OCI-LY1 (cell line): ENCODE measurements around the gene NRP1.

ENCODE experiments used
- H2AFZ ChIP-seq: fragments of 200-600 bp; sonication (generic), shearing (Covaris generic); 2 replicates; pipeline ENCODE4 v1.6.0; 2014; ENCODE audit warnings: antibody characterized with exemption, mild to moderate bottlenecking, low read length
- H3F3A ChIP-seq: fragments of 200-600 bp; sonication (generic), shearing (Covaris generic); 2 replicates; pipeline ENCODE4 v1.6.0; 2014; ENCODE audit warnings: mild to moderate bottlenecking, antibody characterized with exemption, low read length, moderate library complexity; ENCODE audit not compliant: insufficient read depth
- H3K27ac ChIP-seq: fragments of 200-600 bp; sonication (generic); 2 replicates; pipeline ENCODE4 v1.5.1; 2014; ENCODE audit warnings: low read length, mixed run types, mild to moderate bottlenecking, low read depth; ENCODE audit not compliant: poor library complexity, severe bottlenecking
- H3K27me3 ChIP-seq: fragments of 200-600 bp; sonication (generic); 2 replicates; pipeline ENCODE4 v1.6.0; 2014; ENCODE audit warnings: antibody characterized with exemption, mild to moderate bottlenecking, low read length, moderate library complexity; ENCODE audit not compliant: insufficient read depth
- H3K36me3 ChIP-seq: fragments of 200-600 bp; sonication (generic); 2 replicates; pipeline ENCODE4 v1.6.1; 2014; ENCODE audit warnings: mild to moderate bottlenecking, antibody characterized with exemption, low read length, moderate library complexity, mixed read lengths; ENCODE audit not compliant: insufficient read depth
- H3K4me1 ChIP-seq: fragments of 200-600 bp; sonication (generic); 2 replicates; pipeline ENCODE4 v1.5.1; 2014; ENCODE audit warnings: mild to moderate bottlenecking, low read length, moderate library complexity; ENCODE audit not compliant: insufficient read depth, severe bottlenecking
- H3K4me2 ChIP-seq: fragments of 200-600 bp; sonication (generic), shearing (Covaris generic); 2 replicates; pipeline ENCODE4 v1.6.1; 2014; ENCODE audit warnings: low read length
- H3K4me3 ChIP-seq: fragments of 200-600 bp; sonication (generic); 2 replicates; pipeline ENCODE4 v1.5.1; 2014; ENCODE audit warnings: low read length, low read depth, mild to moderate bottlenecking, mixed read lengths; ENCODE audit not compliant: poor library complexity, severe bottlenecking
- H3K79me2 ChIP-seq: fragments of 200-600 bp; shearing (Covaris generic); 2 replicates; pipeline ENCODE4 v1.6.1; 2016; ENCODE audit warnings: mixed run types, low read length, mixed read lengths; ENCODE audit not compliant: insufficient read depth
- H3K9ac ChIP-seq: fragments of 200-600 bp; sonication (generic), shearing (Covaris generic); 2 replicates; pipeline ENCODE4 v1.6.1; 2014; ENCODE audit warnings: mild to moderate bottlenecking, low read length, mixed read lengths
- H3K9me2 ChIP-seq: fragments of 200-600 bp; sonication (generic), shearing (Covaris generic); 2 replicates; pipeline ENCODE4 v1.6.1; 2014; ENCODE audit warnings: low read depth, mild to moderate bottlenecking, low read length, mixed read lengths
- H3K9me3 ChIP-seq: fragments of 200-600 bp; shearing (Covaris generic); 2 replicates; pipeline ENCODE4 v1.6.1; 2014; ENCODE audit warnings: low read length, mixed read lengths
- H4K20me1 ChIP-seq: fragments of 200-600 bp; sonication (generic), shearing (Covaris generic); 2 replicates; pipeline ENCODE4 v1.6.0; 2016; ENCODE audit warnings: mild to moderate bottlenecking, low read length; ENCODE audit not compliant: insufficient read depth
- EZH2 ChIP-seq: fragments of 200-600 bp; sonication (generic), shearing (Covaris generic); IDR thresholded peaks from 2 replicates; pipeline ENCODE4 v1.8.0; 2017; ENCODE audit warnings: borderline replicate concordance, mixed run types, mild to moderate bottlenecking, antibody characterized with exemption, low read length, moderate library complexity, mixed read lengths
- TF ChIP-seq, protein P1 (sequence below): fragments of 200-600 bp; sonication (generic), shearing (Covaris generic); IDR thresholded peaks from 2 replicates; pipeline ENCODE4 v1.5.1; 2017; ENCODE audit warnings: mild to moderate bottlenecking, antibody characterized with exemption, low read length, moderate library complexity, mixed read lengths

NRP1 gene

DNA sequence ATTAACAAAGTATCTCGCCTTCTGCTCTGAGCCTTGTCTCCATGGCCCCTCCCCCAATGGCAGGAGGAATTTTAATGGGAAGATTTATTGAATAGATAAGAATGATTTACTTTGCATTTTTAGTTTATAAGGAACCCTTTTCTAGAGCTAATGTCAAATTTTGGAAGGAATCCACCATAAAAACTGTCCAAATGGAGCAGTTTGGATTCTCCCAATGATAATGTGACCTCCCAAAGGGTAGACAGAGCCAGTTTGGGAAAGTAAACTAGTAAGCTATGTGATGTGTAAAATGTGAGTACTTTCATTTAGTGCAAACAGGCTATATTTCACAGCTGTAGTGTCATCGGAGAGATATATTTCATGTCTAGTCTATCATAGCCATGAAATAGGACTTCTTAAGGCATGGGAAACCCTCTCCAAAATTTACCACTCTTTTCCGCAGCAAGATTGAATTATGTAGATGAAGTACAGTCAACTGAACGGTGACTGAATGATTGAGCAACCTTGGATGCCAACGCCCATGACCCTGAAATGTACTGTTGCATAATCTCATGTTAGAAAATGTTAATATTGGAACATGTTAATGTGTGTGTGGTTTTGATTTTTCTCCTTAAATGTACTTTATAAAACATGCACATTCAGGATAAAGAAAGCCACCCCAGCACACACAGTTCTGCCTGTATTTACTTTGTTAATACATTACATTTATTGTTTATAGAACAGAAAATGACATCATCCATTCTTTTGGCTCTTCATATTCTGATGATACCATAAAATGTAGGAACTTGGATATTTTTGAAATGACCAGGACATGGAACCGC, 140.6 kb downstream of the NRP1 start:
- no peaks in the 10 kb centered on the region for H4K20me1 ChIP-seq
- H3K27ac ChIP-seq: no peak overlapping the region
- no peak overlapping the region for H2AFZ ChIP-seq
- no peaks in the 10 kb centered on the region for H3K4me1 ChIP-seq
- H3K4me2 ChIP-seq: no peak overlapping the region
- H3K9me3 ChIP-seq: no peaks in the 10 kb centered on the region
- H3K36me3 ChIP-seq: no peaks in the 10 kb centered on the region
- no peak for TF ChIP-seq EZH2
- TF ChIP-seq, protein P1, sequence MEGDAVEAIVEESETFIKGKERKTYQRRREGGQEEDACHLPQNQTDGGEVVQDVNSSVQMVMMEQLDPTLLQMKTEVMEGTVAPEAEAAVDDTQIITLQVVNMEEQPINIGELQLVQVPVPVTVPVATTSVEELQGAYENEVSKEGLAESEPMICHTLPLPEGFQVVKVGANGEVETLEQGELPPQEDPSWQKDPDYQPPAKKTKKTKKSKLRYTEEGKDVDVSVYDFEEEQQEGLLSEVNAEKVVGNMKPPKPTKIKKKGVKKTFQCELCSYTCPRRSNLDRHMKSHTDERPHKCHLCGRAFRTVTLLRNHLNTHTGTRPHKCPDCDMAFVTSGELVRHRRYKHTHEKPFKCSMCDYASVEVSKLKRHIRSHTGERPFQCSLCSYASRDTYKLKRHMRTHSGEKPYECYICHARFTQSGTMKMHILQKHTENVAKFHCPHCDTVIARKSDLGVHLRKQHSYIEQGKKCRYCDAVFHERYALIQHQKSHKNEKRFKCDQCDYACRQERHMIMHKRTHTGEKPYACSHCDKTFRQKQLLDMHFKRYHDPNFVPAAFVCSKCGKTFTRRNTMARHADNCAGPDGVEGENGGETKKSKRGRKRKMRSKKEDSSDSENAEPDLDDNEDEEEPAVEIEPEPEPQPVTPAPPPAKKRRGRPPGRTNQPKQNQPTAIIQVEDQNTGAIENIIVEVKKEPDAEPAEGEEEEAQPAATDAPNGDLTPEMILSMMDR: no peak
- H3K4me3 ChIP-seq: no peak overlapping the region
- H3K9ac ChIP-seq: no peak overlapping the region
- H3F3A ChIP-seq: no peaks in the 10 kb centered on the region
- no peaks in the 10 kb centered on the region for H3K79me2 ChIP-seq
- H3K27me3 ChIP-seq: no peaks in the 10 kb centered on the region
- no peaks in the 10 kb centered on the region for H3K9me2 ChIP-seq

DNA sequence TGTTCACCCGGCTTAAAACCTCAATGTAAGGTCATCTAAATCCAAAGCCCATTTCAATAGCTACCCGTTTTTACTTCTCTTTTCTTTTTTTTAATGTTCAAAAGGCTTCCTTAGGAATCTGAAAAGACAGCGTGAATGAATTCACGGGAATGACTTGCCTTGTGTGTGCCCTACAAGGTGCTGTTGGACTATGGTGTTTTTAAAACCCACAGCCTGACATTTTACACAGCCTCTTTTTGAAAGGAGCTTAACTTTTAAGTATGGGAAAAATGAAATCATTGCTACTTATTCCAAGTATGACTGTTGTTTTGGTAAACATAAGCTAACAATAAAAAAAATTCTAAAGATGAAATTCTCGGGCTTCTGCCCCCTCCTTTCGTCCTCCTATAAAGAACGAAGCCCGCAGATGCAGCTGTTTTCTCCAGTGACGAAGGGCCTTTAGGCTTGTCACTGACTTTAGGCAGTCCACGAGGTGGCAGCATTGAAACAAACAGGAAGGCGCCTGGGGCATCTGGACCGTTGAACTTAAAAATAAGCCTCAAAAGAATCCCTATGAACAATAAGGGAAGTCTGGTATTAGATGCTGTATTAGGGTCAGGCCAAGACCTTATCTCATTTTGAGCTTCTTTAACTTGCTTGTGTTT, 141.3 kb downstream of the NRP1 start:
- no peaks in the 10 kb centered on the region for H3K79me2 ChIP-seq
- no peaks in the 10 kb centered on the region for H4K20me1 ChIP-seq
- H3K9me2 ChIP-seq: no peaks in the 10 kb centered on the region
- no peaks in the 10 kb centered on the region for H3F3A ChIP-seq
- no peak overlapping the region for H3K9ac ChIP-seq
- no peaks in the 10 kb centered on the region for H3K9me3 ChIP-seq
- no peaks in the 10 kb centered on the region for H3K27me3 ChIP-seq
- no peaks in the 10 kb centered on the region for H3K4me1 ChIP-seq
- no peak overlapping the region for H3K27ac ChIP-seq
- no peak for TF ChIP-seq EZH2
- TF ChIP-seq, protein P1: peak; percentile 68
- H2AFZ ChIP-seq: no peak overlapping the region
- H3K4me3 ChIP-seq: no peak overlapping the region
- no peak overlapping the region for H3K4me2 ChIP-seq
- H3K36me3 ChIP-seq: no peaks in the 10 kb centered on the region

DNA sequence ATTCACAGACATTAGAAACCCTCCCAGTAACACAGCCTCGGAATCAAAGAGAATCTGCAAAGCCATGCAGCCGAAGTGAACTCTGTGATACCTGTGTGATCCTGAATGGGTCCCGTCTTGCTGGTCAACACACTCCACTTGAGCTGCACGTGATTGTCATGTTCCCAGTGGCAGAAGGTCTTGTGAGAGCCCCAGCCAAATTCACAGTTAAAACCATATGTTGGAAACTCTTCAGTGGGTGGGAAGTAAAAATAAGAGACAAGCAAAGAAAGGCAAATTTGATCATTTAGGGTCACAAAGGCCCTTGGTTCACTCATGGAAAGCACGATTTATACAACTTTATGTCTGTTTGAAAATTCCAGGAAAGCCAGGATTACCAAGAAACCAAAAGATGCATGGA, 142.3 kb downstream of the NRP1 start:
- no peaks in the 10 kb centered on the region for H4K20me1 ChIP-seq
- H3K4me3 ChIP-seq: no peak overlapping the region
- H3K9ac ChIP-seq: no peak overlapping the region
- no peaks in the 10 kb centered on the region for H3K79me2 ChIP-seq
- no peaks in the 10 kb centered on the region for H3K9me2 ChIP-seq
- no peaks in the 10 kb centered on the region for H3K27me3 ChIP-seq
- no peaks in the 10 kb centered on the region for H3K9me3 ChIP-seq
- H3K4me1 ChIP-seq: no peaks in the 10 kb centered on the region
- no peaks in the 10 kb centered on the region for H3F3A ChIP-seq
- TF ChIP-seq, protein P1: no peak
- no peak for TF ChIP-seq EZH2
- H3K4me2 ChIP-seq: no peak overlapping the region
- no peak overlapping the region for H2AFZ ChIP-seq
- H3K27ac ChIP-seq: no peak overlapping the region
- no peaks in the 10 kb centered on the region for H3K36me3 ChIP-seq
